HepG2 (cell line): ENCODE measurements around the gene ARL14EPL. TPM values are rescaled to one million over a fixed set of nuclear protein-coding genes. Genes with fewer than 3 reads are reported as not detected.

Experiments used
- BCL6 ChIP-seq: IDR thresholded peaks from 2 replicates; pipeline ENCODE4 v1.6.1; 2016; ENCODE audit warnings: missing genetic modification reagents, missing compliant biosample characterization
- CEBPG ChIP-seq: IDR thresholded peaks from 2 replicates; pipeline ENCODE4 v1.6.1; 2016
- CENPX ChIP-seq: sonication (generic); formaldehyde crosslinking; IDR thresholded peaks from 2 replicates; pipeline ENCODE4 v1.9.0; 2021; ENCODE audit warnings: mild to moderate bottlenecking, missing genetic modification reagents, moderate library complexity
- CREB3 ChIP-seq: sonication (generic); formaldehyde crosslinking; IDR thresholded peaks from 2 replicates; pipeline ENCODE4 v1.5.0; 2020; ENCODE audit warnings: missing genetic modification reagents
- GATAD1 ChIP-seq: IDR thresholded peaks from 2 replicates; pipeline ENCODE4 v1.6.1; 2016; ENCODE audit warnings: missing genetic modification reagents, missing compliant biosample characterization
- HDAC1 ChIP-seq: sonication (generic); formaldehyde crosslinking; IDR thresholded peaks from 2 replicates; pipeline ENCODE4 v1.5.1; 2020; ENCODE audit warnings: mild to moderate bottlenecking, missing genetic modification reagents
- HOMEZ ChIP-seq: IDR thresholded peaks from 2 replicates; pipeline ENCODE4 v1.6.1; 2016; ENCODE audit warnings: low read depth
- JUN ChIP-seq: sonication (generic); formaldehyde crosslinking; IDR thresholded peaks from 2 replicates; pipeline ENCODE4 v1.4.0; 2020; ENCODE audit warnings: mild to moderate bottlenecking, missing genetic modification reagents
- MXD1 ChIP-seq: sonication (generic); formaldehyde crosslinking; IDR thresholded peaks from 2 replicates; pipeline ENCODE4 v1.4.0; 2020; ENCODE audit warnings: mild to moderate bottlenecking, missing genetic modification reagents
- MZF1 ChIP-seq: sonication (generic); formaldehyde crosslinking; IDR thresholded peaks from 2 replicates; pipeline ENCODE4 v1.8.1; 2023; ENCODE audit warnings: mild to moderate bottlenecking, missing genetic modification reagents, borderline replicate concordance
- RBFOX2 ChIP-seq: fragments of 200-400 bp; formaldehyde crosslinking; IDR thresholded peaks from 2 replicates; pipeline ENCODE4 v1.6.1; 2017; ENCODE audit warnings: low read depth, mild to moderate bottlenecking, low read length
- SNAI1 ChIP-seq: sonication (generic); formaldehyde crosslinking; IDR thresholded peaks from 2 replicates; pipeline ENCODE4 v1.5.0; 2020; ENCODE audit warnings: mild to moderate bottlenecking, missing genetic modification reagents, borderline replicate concordance
- SP5 ChIP-seq: IDR thresholded peaks from 2 replicates; pipeline ENCODE4 v1.6.1; 2016; ENCODE audit warnings: low read depth, borderline replicate concordance
- THRA ChIP-seq: sonication (generic); formaldehyde crosslinking; IDR thresholded peaks from 2 replicates; pipeline ENCODE4 v1.4.0; 2020; ENCODE audit warnings: missing genetic modification reagents, borderline replicate concordance
- YEATS4 ChIP-seq: sonication (generic); formaldehyde crosslinking; IDR thresholded peaks from 2 replicates; pipeline ENCODE4 v1.4.0; 2020; ENCODE audit warnings: missing genetic modification reagents, borderline replicate concordance
- ZBTB1 ChIP-seq: sonication (generic); formaldehyde crosslinking; IDR thresholded peaks from 2 replicates; pipeline ENCODE4 v1.4.0; 2020; ENCODE audit warnings: missing genetic modification reagents, borderline replicate concordance
- ZNF10 ChIP-seq: sonication (generic); formaldehyde crosslinking; IDR thresholded peaks from 2 replicates; pipeline ENCODE4 v1.4.0; 2020; ENCODE audit warnings: mild to moderate bottlenecking, low read depth, missing genetic modification reagents, borderline replicate concordance
- ZNF138 ChIP-seq: sonication (generic); formaldehyde crosslinking; IDR thresholded peaks from 2 replicates; pipeline ENCODE4 v1.5.0; 2020; ENCODE audit warnings: mild to moderate bottlenecking, low read depth, missing genetic modification reagents
- ZNF547 ChIP-seq: sonication (generic); formaldehyde crosslinking; IDR thresholded peaks from 2 replicates; pipeline ENCODE4 v1.5.1; 2020; ENCODE audit warnings: mild to moderate bottlenecking, missing genetic modification reagents
- ZNF563 ChIP-seq: sonication (generic); formaldehyde crosslinking; IDR thresholded peaks from 2 replicates; pipeline ENCODE4 v1.8.0; 2022; ENCODE audit warnings: mild to moderate bottlenecking, moderate library complexity, missing genetic modification reagents
- ZNF567 ChIP-seq: sonication (generic); formaldehyde crosslinking; IDR thresholded peaks from 2 replicates; pipeline ENCODE4 v1.8.1; 2023; ENCODE audit warnings: mild to moderate bottlenecking, missing genetic modification reagents, borderline replicate concordance
- ZNF598 ChIP-seq: sonication (generic); formaldehyde crosslinking; IDR thresholded peaks from 2 replicates; pipeline ENCODE4 v1.5.1; 2020; ENCODE audit warnings: mild to moderate bottlenecking, missing genetic modification reagents, borderline replicate concordance
- ZXDC ChIP-seq: sonication (generic); formaldehyde crosslinking; IDR thresholded peaks from 2 replicates; pipeline ENCODE4 v1.5.0; 2020; ENCODE audit warnings: mild to moderate bottlenecking, missing genetic modification reagents
- polyA plus RNA-seq, 8 experiments: library from polyadenylated mRNA; depleted of rRNA in 3 of 8; stranded (reverse) in 7 of 8; unstranded in 1 of 8; fragments of >200 nt; fragmentation: Illumina TruSeq in 4 of 8; extraction: Trizol in 4 of 8; gene quantifications; 2 replicates each; pipeline versions ENCODE4 v1.2.1 to v1.2.3, GENCODE V29; 2011 to 2016; ENCODE audit warnings: low read depth in 4 of 8, missing spikeins in 1 of 8, mixed read lengths in 1 of 8; ENCODE audit not compliant: insufficient read depth in 1 of 8
- total RNA-seq, 5 experiments: library from RNA; depleted of rRNA; stranded (reverse); fragments of >200 nt; fragmentation: Illumina TruSeq; extraction: Trizol; gene quantifications; 2 replicates each; pipeline ENCODE4 v1.2.3, GENCODE V29; 2016; ENCODE audit warnings: low read depth in 1 of 5

The ARL14EPL gene
- total and polyA plus RNA-seq, 2 of the 13 experiments (the other 11 are each of a cell fraction or from before 2014, with no cell fraction given), result not detected

- TF ChIP-seq HOMEZ (peak; percentile 68), CEBPG (CRISPR knock-in tag) (no peak), ZNF598 (CRISPR knock-in tag) (peak; percentile 95), ZBTB1 (no peak), ZNF547 (CRISPR knock-in tag) (peak; percentile 69), MZF1 (CRISPR knock-in tag) (no peak), SP5 (no peak), ZNF138 (CRISPR knock-in tag) (peak; percentile 74; the same call in 1 of the 2 replicates), ZNF567 (CRISPR knock-in tag) (peak; percentile 82; the same call in 1 of the 2 replicates), ZXDC (0 out of 2 replicates have a peak, but pooled peaks have one; percentile 21), THRA (no peak), JUN (no peak), ZNF563 (CRISPR knock-in tag) (peak; percentile 72; the same call in 1 of the 2 replicates), CENPX (CRISPR knock-in tag) (no peak), CREB3 (CRISPR knock-in tag) (peak; percentile 87; the same call in 1 of the 2 replicates), HDAC1 (peak; percentile 82), YEATS4 (CRISPR knock-in tag) (peak; percentile 88), RBFOX2 (peak; percentile 93), SNAI1 (no peak), MXD1 (CRISPR knock-in tag) (peak; percentile 55; the same call in 1 of the 2 replicates), GATAD1 (CRISPR knock-in tag) (peak; percentile 89), ZNF10 (CRISPR knock-in tag) (no peak), BCL6 (CRISPR knock-in tag) (no peak; the same call in 1 of the 2 replicates)
These were observed 52.8 kb downstream of the ARL14EPL start, which contains the start of gene COMMD10 (continued) for GRCh38 chr5:116084871-116085715.
